Femur (tissue), 1 donor: ENCODE measurements around the gene BCAS1.

Source experiments
- DNase-seq: peaks from one replicate; pipeline ENCODE4 v3.0.0-alpha.2; 2017

BCAS1 gene

DNA sequence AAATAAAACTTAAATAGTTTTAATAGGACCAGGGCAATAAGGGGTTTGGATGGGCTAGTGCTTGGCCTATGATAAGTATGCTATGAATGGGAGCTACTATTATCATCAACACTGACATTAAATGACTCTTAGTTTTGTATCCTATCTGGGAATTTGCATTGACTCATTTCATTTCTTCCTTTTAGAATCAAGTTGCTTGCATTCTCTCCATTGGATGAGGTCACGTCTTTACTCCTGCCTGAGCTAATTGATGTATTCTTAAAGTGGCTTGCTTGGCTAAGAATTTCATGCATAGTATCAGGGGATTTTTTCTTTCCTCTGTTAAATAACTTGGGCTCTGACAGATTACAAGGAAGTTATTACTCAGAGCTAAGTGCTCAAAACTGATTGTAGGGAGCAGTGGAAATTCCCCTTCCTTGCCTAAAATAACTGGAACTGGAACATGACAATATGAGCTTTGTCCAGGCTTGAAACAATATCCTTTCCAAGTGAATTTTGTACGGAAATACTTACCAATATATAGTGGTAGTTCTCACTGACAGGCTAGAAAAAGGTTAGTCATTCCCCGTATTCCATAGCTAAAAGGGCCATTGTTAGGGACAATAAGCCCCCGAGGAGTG lies 169.9 kb downstream of the BCAS1 start:
- no peak for DNase-seq

DNA sequence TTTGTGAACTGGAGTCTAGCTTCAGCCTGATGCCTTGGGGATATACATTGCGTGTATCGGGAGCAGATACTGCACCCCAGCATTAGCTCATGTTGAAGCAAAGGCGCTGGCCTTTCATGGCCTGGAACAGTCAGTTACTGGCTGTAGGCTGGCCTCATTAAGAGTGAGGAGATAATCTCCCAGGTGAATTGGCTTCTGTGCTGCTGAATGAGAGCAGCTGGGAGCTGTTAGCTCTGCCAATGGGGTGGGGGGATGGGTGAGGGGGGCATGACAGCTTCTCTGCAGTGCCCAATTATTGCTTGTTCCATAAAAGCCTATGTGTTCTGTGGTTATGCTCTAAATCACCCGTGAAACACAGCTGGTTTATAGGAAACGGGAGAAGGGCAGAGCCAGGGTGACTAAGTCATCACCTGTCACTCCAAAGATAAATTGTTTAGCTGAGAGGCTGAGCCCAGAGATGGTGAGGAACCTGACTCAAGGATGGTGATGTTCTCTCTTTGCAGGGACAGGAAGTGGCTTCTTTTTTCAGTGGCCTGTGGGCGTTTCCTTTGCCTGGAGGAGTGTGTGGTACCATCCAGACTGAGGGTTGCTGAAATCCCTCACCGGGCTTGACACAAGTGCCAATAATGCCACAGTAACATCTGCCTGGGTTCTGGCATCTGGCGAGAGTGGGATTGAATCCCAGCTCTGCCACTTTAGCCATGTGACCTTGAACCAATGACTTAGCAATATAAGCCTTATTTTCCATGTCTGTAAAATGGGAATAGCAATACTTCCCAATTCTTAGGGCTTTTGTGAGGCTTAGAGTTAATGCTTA lies 170.8 kb downstream of the BCAS1 start:
- peak; percentile 67 for DNase-seq

DNA sequence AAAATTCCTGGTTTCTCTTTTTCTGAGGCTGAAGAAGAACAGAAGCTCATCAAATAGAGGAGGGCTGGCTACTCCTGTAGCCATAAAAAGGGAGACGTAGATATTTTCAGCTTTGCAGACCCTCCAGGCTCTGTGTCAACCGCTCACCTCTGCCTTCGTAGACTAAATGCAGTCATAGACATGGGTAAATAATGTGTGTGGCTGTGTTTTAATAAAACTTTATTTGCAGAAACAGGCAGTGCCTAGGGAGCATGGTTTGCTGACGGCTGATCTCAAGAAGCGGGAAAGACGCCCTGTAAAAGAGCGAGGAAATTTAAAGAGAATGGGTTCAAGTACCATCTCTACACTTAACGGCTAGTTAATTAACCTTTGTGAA lies 171.8 kb downstream of the BCAS1 start:
- no peak for DNase-seq

DNA sequence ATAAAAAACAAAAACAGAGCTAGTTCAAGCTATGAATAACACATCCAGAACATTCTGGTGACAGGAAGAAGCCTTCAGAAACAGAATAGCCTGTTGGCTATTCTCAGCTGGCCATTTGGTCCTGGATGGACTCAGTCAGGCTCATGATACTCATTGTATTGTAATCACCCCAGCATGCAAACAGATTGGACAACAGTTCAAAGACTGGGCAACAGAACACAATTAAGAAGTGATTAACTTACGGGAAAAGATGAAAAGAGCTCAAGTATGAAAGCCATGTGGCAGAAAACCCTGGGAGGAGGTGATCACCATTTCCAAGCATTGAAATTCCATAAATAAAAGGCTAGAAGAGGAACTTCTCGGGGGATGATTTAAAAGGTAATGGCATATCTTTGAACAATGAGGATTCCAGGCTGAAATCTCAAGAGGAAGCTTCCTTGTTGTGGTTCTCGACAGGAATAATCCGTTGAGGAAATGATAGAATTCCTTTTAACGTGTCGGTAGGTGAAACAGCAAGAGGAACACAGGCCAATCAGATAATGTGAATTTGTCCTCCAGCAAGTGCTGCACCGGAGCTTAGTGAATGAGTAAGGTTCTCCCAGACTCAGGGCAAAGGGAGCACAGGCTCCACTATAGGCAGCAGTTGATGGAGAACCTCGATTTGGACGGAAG lies 172.4 kb downstream of the BCAS1 start:
- DNase-seq = no peak

DNA sequence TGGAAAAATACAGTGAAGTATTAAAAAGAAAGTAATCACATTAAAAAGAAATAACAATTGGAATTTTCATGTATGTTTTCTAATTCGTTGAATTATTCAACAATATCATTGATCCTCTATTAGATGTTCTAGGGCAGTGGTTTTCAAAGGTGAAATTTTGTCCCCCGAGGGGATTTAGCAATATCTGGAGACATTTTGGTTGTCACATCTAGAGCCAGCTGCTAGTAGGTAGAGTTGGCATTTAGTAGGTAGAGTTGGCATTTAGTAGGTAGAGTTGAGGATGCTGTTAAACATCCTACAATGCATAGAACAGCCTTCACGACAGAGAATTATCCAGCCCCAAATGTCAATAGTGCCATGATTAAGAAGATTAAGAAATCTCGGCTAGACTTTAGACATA lies 173.7 kb downstream of the BCAS1 start:
- DNase-seq = no peak

DNA sequence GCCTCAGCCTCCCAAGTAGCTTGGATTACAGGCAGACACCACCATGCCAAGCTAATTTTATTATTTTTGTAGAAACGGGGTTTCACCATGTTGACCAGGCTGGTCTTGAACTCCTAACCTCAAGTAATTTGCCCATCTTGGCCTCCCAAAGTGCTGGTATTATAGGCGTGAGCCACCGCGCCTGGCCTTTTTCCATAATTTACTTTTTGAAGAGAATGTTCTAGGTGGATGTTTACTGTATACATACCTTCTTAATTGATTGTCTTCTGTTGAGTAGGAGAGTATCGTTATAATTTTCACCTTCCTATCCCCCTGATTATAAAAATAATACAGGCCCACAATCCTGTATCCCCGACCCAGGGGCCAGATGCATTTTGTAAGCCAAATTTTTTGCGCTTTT lies 174.4 kb downstream of the BCAS1 start:
- no peak for DNase-seq

DNA sequence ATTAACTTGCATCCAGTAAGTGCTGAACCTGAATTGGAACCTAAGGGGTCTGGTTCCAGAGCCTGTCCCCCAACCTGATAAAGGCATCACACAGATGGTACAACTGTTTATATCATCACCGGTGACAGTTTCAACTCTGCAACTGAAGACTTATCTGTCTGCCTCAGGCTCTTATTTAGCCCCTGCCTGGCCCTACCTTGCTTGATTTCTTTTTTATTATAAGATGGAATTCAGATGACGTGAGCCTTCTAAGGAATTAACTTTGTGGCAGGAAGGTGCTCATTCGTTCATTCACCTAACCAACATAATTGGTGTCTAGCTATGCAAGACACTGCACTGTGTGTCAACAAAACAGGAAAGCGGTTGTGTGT lies 175.0 kb downstream of the BCAS1 start:
- DNase-seq = no peak

DNA sequence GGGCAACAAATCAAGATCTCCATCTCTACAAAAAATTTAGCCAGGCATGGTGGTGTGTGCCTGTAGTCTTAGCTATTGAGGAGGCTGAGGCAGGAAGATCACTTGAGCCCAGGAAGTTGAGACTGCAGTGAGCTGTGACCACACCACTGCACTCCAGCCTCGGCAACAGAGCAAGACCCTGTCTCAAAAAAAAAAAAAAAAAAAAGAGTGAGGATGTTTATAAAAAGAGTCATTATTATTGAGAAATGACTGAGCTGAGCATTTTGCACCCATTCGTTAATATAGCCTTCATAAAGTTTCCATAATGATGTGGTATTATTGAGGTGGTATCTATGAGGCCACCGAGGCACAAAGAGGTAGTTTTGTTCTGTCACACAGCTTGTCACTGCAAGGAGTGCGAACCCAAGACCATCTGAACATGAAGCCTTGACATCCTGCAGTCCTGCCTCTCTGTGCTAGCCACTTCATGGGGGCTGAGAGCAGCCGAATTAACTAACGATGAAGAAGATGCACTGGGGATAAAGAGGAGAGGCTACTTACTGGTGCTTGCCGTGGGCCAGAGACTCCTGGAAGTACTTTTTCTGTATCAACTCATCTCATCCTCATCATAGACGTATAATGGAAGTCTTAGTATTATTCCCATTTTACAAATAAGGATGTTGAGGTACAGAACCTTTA lies 175.5 kb downstream of the BCAS1 start:
- no peak for DNase-seq
